IMR-90 (cell line): Measurements from ENCODE around the gene TAF11L13. TPM values are rescaled to one million over a fixed set of nuclear protein-coding genes. Genes with fewer than 3 reads are reported as not detected.

ENCODE experiments used
- ATAC-seq: fragments of 200-7000 bp; cut with Tn5 transposase; 2 replicates; pipeline ENCODE4 v1.9.1; 2020; ENCODE audit warnings: low read depth, mild to moderate bottlenecking, moderate library complexity
- BruUV-seq: library from RNA; stranded (reverse); fragments of 400-500 nt; replicated peaks from 2 replicates; lab custom pipeline; 2021; lab: Mats Ljungman, UMichigan
- CTCF ChIA-PET: fragments of 300-600 bp; formaldehyde crosslinking; extraction: SDS; loops from one replicate; lab custom pipeline; 2021; ENCODE audit warnings: antibody characterized with exemption; lab: Yijun Ruan, JAX
- POLR2A ChIA-PET: fragments of 300-600 bp; sonication (Branson Sonifier 250); formaldehyde crosslinking; loops from one replicate; lab custom pipeline; 2022; ENCODE audit warnings: antibody characterized with exemption; ENCODE audit not compliant: unreplicated experiment; lab: Charles Lee
- DNase-seq: peaks from one replicate; pipeline ENCODE4 v3.0.0; 2013
- H2AFZ ChIP-seq: replicated peaks from 2 replicates; pipeline ENCODE3; 2013; ENCODE audit warnings: low read length, mild to moderate bottlenecking; ENCODE audit not compliant: poor library complexity
- H2AK5ac ChIP-seq: 2 replicates; pipeline ENCODE4 v1.6.1; 2013; ENCODE audit warnings: low read depth, low read length, inconsistent platforms
- H2AK9ac ChIP-seq: replicated peaks from 2 replicates; pipeline ENCODE3; 2013; ENCODE audit warnings: mild to moderate bottlenecking, low read depth, low read length, moderate library complexity; ENCODE audit not compliant: poor library complexity
- H2BK120ac ChIP-seq: 2 replicates; pipeline ENCODE4 v1.6.1; 2013; ENCODE audit warnings: low read depth, low read length, inconsistent platforms
- H2BK15ac ChIP-seq: 3 replicates; pipeline ENCODE4 v1.6.1; 2013; ENCODE audit warnings: low read depth, low read length, inconsistent platforms
- H2BK20ac ChIP-seq: 2 replicates; pipeline ENCODE4 v1.6.1; 2013; ENCODE audit warnings: low read depth, mild to moderate bottlenecking, inconsistent platforms, low read length, moderate library complexity
- H2BK5ac ChIP-seq: 2 replicates; pipeline ENCODE4 v1.6.1; 2013; ENCODE audit warnings: mild to moderate bottlenecking, low read depth, low read length, inconsistent platforms; ENCODE audit not compliant: poor library complexity, severe bottlenecking
- H3K14ac ChIP-seq: replicated peaks from 2 replicates; pipeline ENCODE4 v1.6.1; 2013; ENCODE audit warnings: low read depth, low read length, inconsistent platforms
- H3K18ac ChIP-seq: 2 replicates; pipeline ENCODE4 v1.6.1; 2013; ENCODE audit warnings: low read depth, low read length, control low read depth
- H3K23ac ChIP-seq: 2 replicates; pipeline ENCODE4 v1.6.1; 2013; ENCODE audit warnings: low read depth, low read length, inconsistent platforms
- H3K27ac ChIP-seq: 2 replicates; pipeline ENCODE4 v1.5.1; 2013; ENCODE audit warnings: mild to moderate bottlenecking, control low read depth, low read length; ENCODE audit not compliant: insufficient read depth
- H3K27me3 ChIP-seq: 2 replicates; pipeline ENCODE4 v1.6.1; 2013; ENCODE audit warnings: low read length; ENCODE audit not compliant: control insufficient read depth, insufficient read depth
- H3K36me3 ChIP-seq: 2 replicates; pipeline ENCODE4 v1.6.1; 2013; ENCODE audit warnings: low read length, mixed read lengths; ENCODE audit not compliant: control insufficient read depth, insufficient read depth
- H3K4ac ChIP-seq: 2 replicates; pipeline ENCODE4 v1.6.1; 2013; ENCODE audit warnings: low read depth, low read length, inconsistent platforms
- H3K4me1 ChIP-seq: 2 replicates; pipeline ENCODE4 v1.6.1; 2013; ENCODE audit warnings: low read length, mixed read lengths; ENCODE audit not compliant: control insufficient read depth, insufficient read depth
- H3K4me2 ChIP-seq: 2 replicates; pipeline ENCODE4 v1.6.1; 2013; ENCODE audit warnings: low read depth, mild to moderate bottlenecking, control low read depth, low read length, moderate library complexity
- H3K4me3 ChIP-seq: 2 replicates; pipeline ENCODE4 v1.5.1; 2013; ENCODE audit warnings: low read depth, mild to moderate bottlenecking, control low read depth, low read length, moderate library complexity; ENCODE audit not compliant: insufficient read depth
- H3K56ac ChIP-seq: 2 replicates; pipeline ENCODE4 v1.6.1; 2013; ENCODE audit warnings: low read length, inconsistent platforms; ENCODE audit not compliant: insufficient read depth; ENCODE audit errors: extremely low read depth
- H3K79me1 ChIP-seq, 2 experiments: 2 replicates each; pipeline ENCODE4 v1.6.1; 2013; ENCODE audit warnings: low read length in 2 of 2, inconsistent platforms in 1 of 2, low read depth in 1 of 2
- H3K9ac ChIP-seq: 2 replicates; pipeline ENCODE4 v1.6.1; 2013; ENCODE audit warnings: low read depth, low read length, control low read depth
- H3K9me1 ChIP-seq: 2 replicates; pipeline ENCODE4 v1.6.1; 2013; ENCODE audit warnings: low read length, inconsistent platforms; ENCODE audit not compliant: insufficient read depth
- H3K9me3 ChIP-seq: 2 replicates; pipeline ENCODE4 v1.6.1; 2013; ENCODE audit warnings: low read length; ENCODE audit not compliant: control insufficient read depth, insufficient read depth
- H4K20me1 ChIP-seq: 2 replicates; pipeline ENCODE4 v1.6.1; 2013; ENCODE audit warnings: low read length, inconsistent platforms; ENCODE audit not compliant: insufficient read depth
- H4K5ac ChIP-seq: 2 replicates; pipeline ENCODE4 v1.6.1; 2013; ENCODE audit warnings: mild to moderate bottlenecking, low read depth, low read length, control low read depth
- H4K8ac ChIP-seq, 2 experiments: 2 replicates each; pipeline ENCODE4 v1.6.1; 2013; ENCODE audit warnings: low read depth in 2 of 2, low read length in 2 of 2, control low read depth in 1 of 2, inconsistent platforms in 1 of 2
- H4K91ac ChIP-seq: 2 replicates; pipeline ENCODE4 v1.6.1; 2013; ENCODE audit warnings: low read depth, low read length, inconsistent platforms; ENCODE audit not compliant: insufficient read depth
- BHLHE40 ChIP-seq: fragments of 150-350 bp; IDR thresholded peaks from 2 replicates; pipeline ENCODE4 v1.6.1; 2016; ENCODE audit warnings: mild to moderate bottlenecking, low read depth, low read length
- CEBPB ChIP-seq: IDR thresholded peaks from 2 replicates; pipeline ENCODE4 v1.6.1; 2012; ENCODE audit warnings: low read depth, low read length, improper control_type of control experiment
- CHD1 ChIP-seq: IDR thresholded peaks from 2 replicates; pipeline ENCODE4 v1.6.1; 2012; ENCODE audit warnings: low read depth, low read length, improper control_type of control experiment
- ELK1 ChIP-seq: fragments of 150-350 bp; IDR thresholded peaks from 2 replicates; pipeline ENCODE4 v1.6.1; 2016; ENCODE audit warnings: low read depth, mild to moderate bottlenecking, low read length, moderate library complexity, borderline replicate concordance
- FOS ChIP-seq: fragments of 150-350 bp; IDR thresholded peaks from 2 replicates; pipeline ENCODE4 v1.6.1; 2016; ENCODE audit warnings: low read depth, low read length
- MAFK ChIP-seq: IDR thresholded peaks from 2 replicates; pipeline ENCODE4 v1.6.1; 2012; ENCODE audit warnings: low read depth, low read length, improper control_type of control experiment
- MAZ ChIP-seq: IDR thresholded peaks from 2 replicates; pipeline ENCODE4 v1.6.1; 2012; ENCODE audit warnings: low read depth, mild to moderate bottlenecking, low read length, improper control_type of control experiment, moderate library complexity, borderline replicate concordance
- MXI1 ChIP-seq: IDR thresholded peaks from 2 replicates; pipeline ENCODE4 v1.6.1; 2012; ENCODE audit warnings: low read depth, mild to moderate bottlenecking, low read length, moderate library complexity, borderline replicate concordance
- NFE2L2 ChIP-seq: fragments of 150-350 bp; IDR thresholded peaks from 2 replicates; pipeline ENCODE4 v1.6.1; 2016; ENCODE audit warnings: low read depth, mild to moderate bottlenecking, low read length
- POLR2A ChIP-seq: IDR thresholded peaks from 2 replicates; pipeline ENCODE4 v1.6.1; 2012; ENCODE audit warnings: mild to moderate bottlenecking, low read depth, low read length
- RAD21 ChIP-seq: IDR thresholded peaks from 2 replicates; pipeline ENCODE4 v1.6.1; 2012; ENCODE audit warnings: low read length, improper control_type of control experiment
- RCOR1 ChIP-seq: IDR thresholded peaks from 2 replicates; pipeline ENCODE4 v1.6.1; 2012; ENCODE audit warnings: mild to moderate bottlenecking, low read length, improper control_type of control experiment; ENCODE audit not compliant: insufficient replicate concordance
- RFX5 ChIP-seq: IDR thresholded peaks from 2 replicates; pipeline ENCODE4 v1.8.0; 2012; ENCODE audit warnings: low read depth, mild to moderate bottlenecking, low read length, moderate library complexity
- SMC3 ChIP-seq: fragments of 150-350 bp; IDR thresholded peaks from 2 replicates; pipeline ENCODE4 v1.6.1; 2016; ENCODE audit warnings: low read depth, mild to moderate bottlenecking, antibody characterized with exemption, low read length, moderate library complexity
- WGBS, 2 experiments: methylation state at CpG; one replicate each; pipeline versions ENCODE4 v1.1.5 to v1.1.7; 2013; ENCODE audit warnings: missing lambda C conversion rate in 2 of 2; ENCODE audit not compliant: insufficient read length in 1 of 2; ENCODE audit errors: extremely low coverage in 2 of 2; 5-methylcytosine and 5-hydroxymethylcytosine counted together
- dilution Hi-C: fragments of 300-500 bp; cut with HindIII; formaldehyde crosslinking; loops from one replicate; pipeline ENCODE4 v1.14.3; 2018; ENCODE audit warnings: low sequenced_read_pairs; ENCODE audit not compliant: unreplicated experiment
- in situ Hi-C: fragments of 300-500 bp; cut with MboI; formaldehyde crosslinking; loops from 3 replicates; pipeline ENCODE4 v1.14.3; 2019; ENCODE audit warnings: low sequenced_read_pairs, inconsistent platforms, mixed read lengths
- intact Hi-C: fragments of 100-400 bp; cut with micrococcal nuclease; formaldehyde crosslinking; loops from 2 replicates; pipeline ENCODE4 v1.10.0; 2022
- polyA plus RNA-seq, 3 experiments: library from polyadenylated mRNA; depleted of rRNA; stranded (reverse); fragments of >200 nt; gene quantifications; 2 replicates each; pipeline ENCODE4 v1.2.3, GENCODE V29; 2012; ENCODE audit warnings: low replicate concordance in 1 of 3
- total RNA-seq: library from RNA; depleted of rRNA; stranded (reverse); fragments of >200 nt; gene quantifications from 2 replicates; pipeline ENCODE4 v1.2.3, GENCODE V29; 2012
- TF ChIP-seq, protein P1 (sequence below): conservative IDR thresholded peaks from 2 replicates; pipeline ENCODE4 v1.5.1; 2012; ENCODE audit warnings: mild to moderate bottlenecking, low read depth, low read length, improper control_type of control experiment
- TF ChIP-seq, protein P2 (sequence below): fragments of 150-350 bp; IDR thresholded peaks from 2 replicates; pipeline ENCODE4 v1.6.1; 2017; ENCODE audit warnings: mild to moderate bottlenecking, antibody characterized with exemption, low read length, low read depth

The TAF11L13 gene
- total and polyA plus RNA-seq, 2 of the 4 experiments (the other 2 are of a cell fraction): not detected

DNA sequence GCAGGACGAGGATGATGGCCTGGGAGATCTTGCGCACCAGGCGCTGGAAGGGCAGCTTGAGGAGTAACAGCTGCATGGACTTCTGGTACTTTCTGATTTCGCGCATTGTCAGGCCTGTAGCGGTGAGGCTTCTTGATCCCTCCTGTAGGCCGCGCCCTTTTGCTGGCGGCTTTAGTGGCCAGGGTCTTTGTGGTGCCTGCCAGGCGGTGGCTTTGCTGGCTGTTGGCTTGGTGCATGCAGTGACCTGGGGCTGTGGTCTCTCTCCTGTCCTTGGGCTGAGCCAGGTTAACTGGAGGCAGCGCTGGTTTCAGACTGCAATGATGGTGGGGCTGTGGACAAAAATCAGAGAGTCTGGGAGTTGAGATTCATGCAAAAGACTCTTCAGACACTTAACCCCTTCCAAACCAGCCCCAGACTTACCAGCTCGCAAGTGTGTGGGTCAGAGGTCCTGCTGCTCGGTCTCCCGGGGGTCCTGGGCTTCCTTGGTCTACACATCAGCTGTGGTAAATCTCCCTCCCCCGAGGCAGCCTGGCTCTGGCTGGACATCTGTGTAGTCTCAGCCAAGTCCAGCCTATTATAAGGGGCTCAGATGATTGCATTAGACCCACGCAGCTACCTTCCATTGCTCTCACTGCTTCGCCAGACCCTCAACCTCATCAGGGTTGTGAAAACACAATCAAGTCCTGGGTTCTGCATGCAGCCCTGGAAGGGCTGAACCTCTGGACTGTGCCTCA, 16.8 kb upstream of the TAF11L13 start:
- no peak overlapping the region for H3K56ac ChIP-seq
- H2BK20ac ChIP-seq: no peak overlapping the region
- DNase-seq (no peak), ATAC-seq (no peak)
- no peaks in the 10 kb centered on the region for H3K36me3 ChIP-seq
- H2AK5ac ChIP-seq: no peak overlapping the region
- H2BK15ac ChIP-seq: no peak overlapping the region
- H3K9me1 ChIP-seq: no peaks in the 10 kb centered on the region
- no peak overlapping the region for H2AFZ ChIP-seq
- no peak overlapping the region for H3K4ac ChIP-seq
- no peak overlapping the region for H3K4me3 ChIP-seq
- 76% methylated on average over 8 of the region's 17 CpGs; no CpG with 5 or more reads in 1 of the 2 experiments for WGBS, 2 experiments
- no peaks in the 10 kb centered on the region for H3K4me1 ChIP-seq
- H4K20me1 ChIP-seq: no peaks in the 10 kb centered on the region
- dilution Hi-C loops (no loop called here), in situ Hi-C loops (no loop called here), intact Hi-C loops (no loop called here)
- CTCF ChIA-PET: no interaction called here
- H3K23ac ChIP-seq: no peak overlapping the region
- no peak overlapping the region for H4K8ac ChIP-seq
- no peak overlapping the region for H2AK9ac ChIP-seq
- no peaks in the 10 kb centered on the region for H3K79me1 ChIP-seq
- no TSS peak for BruUV-seq
- H3K14ac ChIP-seq: no peak overlapping the region
- no peak overlapping the region for H2BK5ac ChIP-seq
- no peak overlapping the region for H3K9ac ChIP-seq
- H3K27me3 ChIP-seq: no peaks in the 10 kb centered on the region
- H3K27ac ChIP-seq: no peak overlapping the region
- no peaks in the 10 kb centered on the region for H3K9me3 ChIP-seq
- POLR2A ChIA-PET: no interaction called here
- no peak overlapping the region for H2BK120ac ChIP-seq
- H3K18ac ChIP-seq: no peak overlapping the region
- H4K91ac ChIP-seq: no peak overlapping the region
- no peak overlapping the region for H4K5ac ChIP-seq
- H3K4me2 ChIP-seq: no peak overlapping the region
- TF ChIP-seq BHLHE40: no peak
- TF ChIP-seq RFX5: no peak
- TF ChIP-seq FOS: no peak
- no peak for TF ChIP-seq MAFK
- TF ChIP-seq RCOR1: no peak
- no peak for TF ChIP-seq RAD21
- TF ChIP-seq MXI1: no peak
- TF ChIP-seq ELK1: no peak
- TF ChIP-seq MAZ: no peak
- TF ChIP-seq, protein P1, sequence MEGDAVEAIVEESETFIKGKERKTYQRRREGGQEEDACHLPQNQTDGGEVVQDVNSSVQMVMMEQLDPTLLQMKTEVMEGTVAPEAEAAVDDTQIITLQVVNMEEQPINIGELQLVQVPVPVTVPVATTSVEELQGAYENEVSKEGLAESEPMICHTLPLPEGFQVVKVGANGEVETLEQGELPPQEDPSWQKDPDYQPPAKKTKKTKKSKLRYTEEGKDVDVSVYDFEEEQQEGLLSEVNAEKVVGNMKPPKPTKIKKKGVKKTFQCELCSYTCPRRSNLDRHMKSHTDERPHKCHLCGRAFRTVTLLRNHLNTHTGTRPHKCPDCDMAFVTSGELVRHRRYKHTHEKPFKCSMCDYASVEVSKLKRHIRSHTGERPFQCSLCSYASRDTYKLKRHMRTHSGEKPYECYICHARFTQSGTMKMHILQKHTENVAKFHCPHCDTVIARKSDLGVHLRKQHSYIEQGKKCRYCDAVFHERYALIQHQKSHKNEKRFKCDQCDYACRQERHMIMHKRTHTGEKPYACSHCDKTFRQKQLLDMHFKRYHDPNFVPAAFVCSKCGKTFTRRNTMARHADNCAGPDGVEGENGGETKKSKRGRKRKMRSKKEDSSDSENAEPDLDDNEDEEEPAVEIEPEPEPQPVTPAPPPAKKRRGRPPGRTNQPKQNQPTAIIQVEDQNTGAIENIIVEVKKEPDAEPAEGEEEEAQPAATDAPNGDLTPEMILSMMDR: no peak
- TF ChIP-seq SMC3: no peak
- no peak for TF ChIP-seq CHD1
- TF ChIP-seq CEBPB: no peak
- TF ChIP-seq, protein P2, sequence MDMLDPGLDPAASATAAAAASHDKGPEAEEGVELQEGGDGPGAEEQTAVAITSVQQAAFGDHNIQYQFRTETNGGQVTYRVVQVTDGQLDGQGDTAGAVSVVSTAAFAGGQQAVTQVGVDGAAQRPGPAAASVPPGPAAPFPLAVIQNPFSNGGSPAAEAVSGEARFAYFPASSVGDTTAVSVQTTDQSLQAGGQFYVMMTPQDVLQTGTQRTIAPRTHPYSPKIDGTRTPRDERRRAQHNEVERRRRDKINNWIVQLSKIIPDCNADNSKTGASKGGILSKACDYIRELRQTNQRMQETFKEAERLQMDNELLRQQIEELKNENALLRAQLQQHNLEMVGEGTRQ: no peak
- no peak for TF ChIP-seq POLR2A
- no peak for TF ChIP-seq NFE2L2
